ENCODE measurements around the gene CEPT1.

- TF ChIP-seq, protein P1, sequence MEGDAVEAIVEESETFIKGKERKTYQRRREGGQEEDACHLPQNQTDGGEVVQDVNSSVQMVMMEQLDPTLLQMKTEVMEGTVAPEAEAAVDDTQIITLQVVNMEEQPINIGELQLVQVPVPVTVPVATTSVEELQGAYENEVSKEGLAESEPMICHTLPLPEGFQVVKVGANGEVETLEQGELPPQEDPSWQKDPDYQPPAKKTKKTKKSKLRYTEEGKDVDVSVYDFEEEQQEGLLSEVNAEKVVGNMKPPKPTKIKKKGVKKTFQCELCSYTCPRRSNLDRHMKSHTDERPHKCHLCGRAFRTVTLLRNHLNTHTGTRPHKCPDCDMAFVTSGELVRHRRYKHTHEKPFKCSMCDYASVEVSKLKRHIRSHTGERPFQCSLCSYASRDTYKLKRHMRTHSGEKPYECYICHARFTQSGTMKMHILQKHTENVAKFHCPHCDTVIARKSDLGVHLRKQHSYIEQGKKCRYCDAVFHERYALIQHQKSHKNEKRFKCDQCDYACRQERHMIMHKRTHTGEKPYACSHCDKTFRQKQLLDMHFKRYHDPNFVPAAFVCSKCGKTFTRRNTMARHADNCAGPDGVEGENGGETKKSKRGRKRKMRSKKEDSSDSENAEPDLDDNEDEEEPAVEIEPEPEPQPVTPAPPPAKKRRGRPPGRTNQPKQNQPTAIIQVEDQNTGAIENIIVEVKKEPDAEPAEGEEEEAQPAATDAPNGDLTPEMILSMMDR (conservative IDR thresholded peaks at IDR 0.05 in 1 of 2, IDR thresholded peaks at IDR 0.05 in 1 of 2; ENCODE audit: low read depth in 1 of 2, low read length in 2 of 2), result no peak
- TF ChIP-seq EZH2 (IDR thresholded peaks at IDR 0.05; ENCODE audit: low read length, missing control alignments), result no peak
These were observed 1.5 kb downstream of the CEPT1 start for GRCh38 chr1:111141245-111142220.

All from fibroblast of lung (primary cell).